NCI-H748 (cell line): Measurements from ENCODE around the gene SOX8.
A peak's percentile ranks its signal among the peaks of the same experiment; 100 is the strongest.

ENCODE experiments used
- DNase-seq: peaks from one replicate; lab custom pipeline; 2025; ENCODE audit not compliant: unreplicated experiment; lab: John Stamatoyannopoulos, UW

Gene SOX8

GRCh38 chr16:972316-973002, 9.1 kb upstream of the SOX8 start:
- no peak for DNase-seq

GRCh38 chr16:973366-973765, 8.2 kb upstream of the SOX8 start:
- no peak for DNase-seq

- no peak for DNase-seq
Measured at GRCh38 chr16:974001-974601, 7.5 kb upstream of the SOX8 start.

GRCh38 chr16:974611-975261, 6.8 kb upstream of the SOX8 start:
- DNase-seq: no peak

GRCh38 chr16:975291-975690, 6.3 kb upstream of the SOX8 start:
- no peak for DNase-seq

GRCh38 chr16:976389-976931, 5.1 kb upstream of the SOX8 start:
- DNase-seq: no peak

GRCh38 chr16:977081-977701, 4.4 kb upstream of the SOX8 start:
- no peak for DNase-seq

GRCh38 chr16:977896-978295, 3.7 kb upstream of the SOX8 start:
- no peak for DNase-seq

GRCh38 chr16:978403-978802, 3.2 kb upstream of the SOX8 start:
- no peak for DNase-seq

- DNase-seq: no peak
Measured at GRCh38 chr16:979147-979546, 2.4 kb upstream of the SOX8 start.

- DNase-seq: no peak
Measured at GRCh38 chr16:979859-980594, 1.5 kb upstream of the SOX8 start.

GRCh38 chr16:980595-980854, 1.0 kb upstream of the SOX8 start:
- DNase-seq: no peak

- peak; percentile 44 for DNase-seq
Measured at GRCh38 chr16:982145-983043, 824 bp downstream of the SOX8 start.

GRCh38 chr16:983044-984030, 1.8 kb downstream of the SOX8 start:
- DNase-seq: no peak

- DNase-seq: no peak
Measured at GRCh38 chr16:984121-984694, 2.6 kb downstream of the SOX8 start.

GRCh38 chr16:984736-985636, 3.4 kb downstream of the SOX8 start:
- no peak for DNase-seq

- no peak for DNase-seq
Measured at GRCh38 chr16:985646-986400, 4.3 kb downstream of the SOX8 start.
